ENCODE data around the gene SLC26A1.
"Not testable (repeated sequence)": the region's sequence is repeated elsewhere in the genome, so short reads cannot be mapped to it uniquely, and the experiment has no call there.

The SLC26A1 gene

GRCh38 chr4:954211-955020 is 38.8 kb downstream of the SLC26A1 start:
- DNase-seq (ENCODE audit: low read depth in 2 of 2) = no peak

- DNase-seq (ENCODE audit: low read depth in 2 of 2) = no peak
Observed at GRCh38 chr4:953574-953915, 39.7 kb downstream of the SLC26A1 start.

- no peak for DNase-seq (ENCODE audit: low read depth in 2 of 2)
Observed at GRCh38 chr4:952881-953573, 40.2 kb downstream of the SLC26A1 start.

GRCh38 chr4:951594-952468 is 41.4 kb downstream of the SLC26A1 start:
- DNase-seq (ENCODE audit: low read depth in 2 of 2) = no peak

GRCh38 chr4:951186-951585 is 42.0 kb downstream of the SLC26A1 start:
- DNase-seq (ENCODE audit: low read depth in 2 of 2) = no peak

GRCh38 chr4:950136-951020 is 42.8 kb downstream of the SLC26A1 start:
- DNase-seq (ENCODE audit: low read depth in 2 of 2) = no peak

GRCh38 chr4:949656-950055 is 43.5 kb downstream of the SLC26A1 start:
- DNase-seq (ENCODE audit: low read depth in 2 of 2) = no peak

- DNase-seq (ENCODE audit: low read depth in 2 of 2) = no peak
Observed at GRCh38 chr4:948936-949300, 44.3 kb downstream of the SLC26A1 start.

- no peak for DNase-seq (ENCODE audit: low read depth in 2 of 2)
Observed at GRCh38 chr4:948101-948935, 44.9 kb downstream of the SLC26A1 start.

- DNase-seq (ENCODE audit: low read depth in 2 of 2) = no peak
Observed at GRCh38 chr4:947491-947971, 45.7 kb downstream of the SLC26A1 start.

GRCh38 chr4:946517-947471 is 46.4 kb downstream of the SLC26A1 start:
- no peak for DNase-seq (ENCODE audit: low read depth in 2 of 2)

GRCh38 chr4:946103-946450 is 47.1 kb downstream of the SLC26A1 start:
- no peak for DNase-seq (ENCODE audit: low read depth in 2 of 2)

- no peak for DNase-seq (ENCODE audit: low read depth in 2 of 2)
Observed at GRCh38 chr4:945274-946102, 47.7 kb downstream of the SLC26A1 start.

GRCh38 chr4:939508-939907 is 53.7 kb downstream of the SLC26A1 start:
- DNase-seq (ENCODE audit: low read depth in 2 of 2) = not testable (repeated sequence)

All from stimulated activated CD8-positive, alpha-beta memory T cell treated with anti-CD3 and anti-CD28 coated beads, Interleukin-2, amount 100 ng/mL, for 48 hours (primary cell).